Measurements from ENCODE around the gene COX7C.

GRCh38 chr5:86665984-86666760, 48.4 kb downstream of the COX7C start:
- TF ChIP-seq CTCF (IDR thresholded peaks at IDR 0.05) = no peak
- TF ChIP-seq EZH2 (IDR thresholded peaks at IDR 0.05) = no peak
- TF ChIP-seq EZH2phosphoT487 (IDR thresholded peaks at IDR 0.05) = no peak

Measured in neural progenitor cell (in vitro differentiated cells).